NB4 (cell line): ENCODE results near the gene ABCC3.

Experiments used
- MAX ChIP-seq: IDR thresholded peaks from 2 replicates; pipeline ENCODE4 v1.6.1; 2011; ENCODE audit warnings: low read depth, low read length
- MYC ChIP-seq: IDR thresholded peaks from 2 replicates; pipeline ENCODE4 v1.6.1; 2011; ENCODE audit warnings: low read depth, low read length
- POLR2A ChIP-seq: IDR thresholded peaks from 2 replicates; pipeline ENCODE4 v1.6.1; 2011; ENCODE audit warnings: mild to moderate bottlenecking; ENCODE audit not compliant: insufficient read length; ENCODE audit errors: extremely low read depth
- TF ChIP-seq, protein P1 (sequence below): IDR thresholded peaks from one replicate; pipeline ENCODE4 v1.5.1; 2012; ENCODE audit warnings: low read depth, low read length

DNA sequence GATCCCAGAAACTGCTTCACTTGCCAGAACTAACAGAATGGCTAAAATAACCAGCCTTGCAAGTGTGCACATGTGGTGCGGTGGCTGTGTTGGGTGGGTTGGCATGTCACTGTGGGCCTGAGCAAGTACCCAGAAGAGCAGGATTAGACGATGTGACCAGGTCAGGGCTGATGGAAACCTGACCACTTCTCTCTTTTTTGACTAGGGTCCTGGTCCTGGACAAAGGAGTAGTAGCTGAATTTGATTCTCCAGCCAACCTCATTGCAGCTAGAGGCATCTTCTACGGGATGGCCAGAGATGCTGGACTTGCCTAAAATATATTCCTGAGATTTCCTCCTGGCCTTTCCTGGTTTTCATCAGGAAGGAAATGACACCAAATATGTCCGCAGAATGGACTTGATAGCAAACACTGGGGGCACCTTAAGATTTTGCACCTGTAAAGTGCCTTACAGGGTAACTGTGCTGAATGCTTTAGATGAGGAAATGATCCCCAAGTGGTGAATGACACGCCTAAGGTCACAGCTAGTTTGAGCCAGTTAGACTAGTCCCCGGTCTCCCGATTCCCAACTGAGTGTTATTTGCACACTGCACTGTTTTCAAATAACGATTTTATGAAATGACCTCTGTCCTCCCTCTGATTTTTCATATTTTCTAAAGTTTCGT is 56.3 kb downstream of the ABCC3 start:
- TF ChIP-seq, protein P1, sequence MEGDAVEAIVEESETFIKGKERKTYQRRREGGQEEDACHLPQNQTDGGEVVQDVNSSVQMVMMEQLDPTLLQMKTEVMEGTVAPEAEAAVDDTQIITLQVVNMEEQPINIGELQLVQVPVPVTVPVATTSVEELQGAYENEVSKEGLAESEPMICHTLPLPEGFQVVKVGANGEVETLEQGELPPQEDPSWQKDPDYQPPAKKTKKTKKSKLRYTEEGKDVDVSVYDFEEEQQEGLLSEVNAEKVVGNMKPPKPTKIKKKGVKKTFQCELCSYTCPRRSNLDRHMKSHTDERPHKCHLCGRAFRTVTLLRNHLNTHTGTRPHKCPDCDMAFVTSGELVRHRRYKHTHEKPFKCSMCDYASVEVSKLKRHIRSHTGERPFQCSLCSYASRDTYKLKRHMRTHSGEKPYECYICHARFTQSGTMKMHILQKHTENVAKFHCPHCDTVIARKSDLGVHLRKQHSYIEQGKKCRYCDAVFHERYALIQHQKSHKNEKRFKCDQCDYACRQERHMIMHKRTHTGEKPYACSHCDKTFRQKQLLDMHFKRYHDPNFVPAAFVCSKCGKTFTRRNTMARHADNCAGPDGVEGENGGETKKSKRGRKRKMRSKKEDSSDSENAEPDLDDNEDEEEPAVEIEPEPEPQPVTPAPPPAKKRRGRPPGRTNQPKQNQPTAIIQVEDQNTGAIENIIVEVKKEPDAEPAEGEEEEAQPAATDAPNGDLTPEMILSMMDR, result no peak
- TF ChIP-seq POLR2A, result no peak
- no peak for TF ChIP-seq MAX
- no peak for TF ChIP-seq MYC
